Thyroid gland (tissue), 4 donors: ENCODE measurements around the gene CYP26B1. TPM values are rescaled to one million over a fixed set of nuclear protein-coding genes. Genes with fewer than 3 reads are reported as not detected.

Experiments used
- DNase-seq, 2 donors: peaks; one replicate each; pipeline ENCODE4 v3.0.0-alpha.2; 2019
- H3K27ac ChIP-seq, 3 donors: fragments of 200-600 bp; sonication (generic); 1 replicate in 2 of 3; 2 replicates in 1 of 3; pipeline ENCODE4 v1.5.1; 2016 to 2019; ENCODE audit warnings: mild to moderate bottlenecking in 1 of 3, moderate library complexity in 1 of 3
- H3K27me3 ChIP-seq: fragments of 200-600 bp; sonication (generic); one replicate; pipeline ENCODE4 v1.5.1; 2019
- H3K36me3 ChIP-seq, 2 donors: fragments of 200-600 bp; sonication (generic); one replicate each; pipeline ENCODE4 v1.5.1; 2016 to 2019
- H3K4me1 ChIP-seq, 2 donors: fragments of 200-600 bp; sonication (generic); one replicate each; pipeline ENCODE4 v1.5.1; 2017 to 2019
- H3K4me3 ChIP-seq, 3 donors: fragments of 200-600 bp; sonication (generic); replicated peaks in 1 of 3; 1 replicate in 2 of 3; 2 replicates in 1 of 3; pipeline ENCODE4 v1.5.1; 2016; ENCODE audit warnings: mild to moderate bottlenecking in 1 of 3
- H3K9me3 ChIP-seq: fragments of 200-600 bp; sonication (generic); one replicate; pipeline ENCODE4 v1.5.1; 2017
- POLR2A ChIP-seq, 2 donors: fragments of 450-650 bp; IDR thresholded peaks; one replicate each; pipeline ENCODE4 v1.6.1; 2017; ENCODE audit warnings: antibody characterized with exemption in 2 of 2, mild to moderate bottlenecking in 2 of 2, moderate library complexity in 1 of 2
- WGBS, 2 donors: methylation state at CpG; one replicate each; pipeline ENCODE4 v1.1.5; 2017; 5-methylcytosine and 5-hydroxymethylcytosine counted together
- intact Hi-C: fragments of 100-400 bp; cut with DNase I; formaldehyde crosslinking; loops from one replicate; pipeline ENCODE4 v1.15.1; 2023
- total RNA-seq, 4 donors: library from RNA; depleted of rRNA; stranded (reverse); fragments of >200 nt; gene quantifications; one replicate each; pipeline ENCODE4 v1.2.3, GENCODE V29; 2016
- TF ChIP-seq, protein P1 (sequence below), 6 experiments: fragments of 200-600 bp in 3 of 6; fragments of 450-650 bp in 3 of 6; sonication (generic) in 3 of 6; IDR thresholded peaks; one replicate each; pipeline ENCODE4 v1.5.1; 2016 to 2019; ENCODE audit warnings: antibody characterized with exemption in 6 of 6, mild to moderate bottlenecking in 2 of 6, inconsistent platforms in 1 of 6, moderate library complexity in 1 of 6

CYP26B1 gene
- total RNA-seq, 4 donors from 2014 or later = 11.8 to 24.2 (median 16.3) TPM

DNA sequence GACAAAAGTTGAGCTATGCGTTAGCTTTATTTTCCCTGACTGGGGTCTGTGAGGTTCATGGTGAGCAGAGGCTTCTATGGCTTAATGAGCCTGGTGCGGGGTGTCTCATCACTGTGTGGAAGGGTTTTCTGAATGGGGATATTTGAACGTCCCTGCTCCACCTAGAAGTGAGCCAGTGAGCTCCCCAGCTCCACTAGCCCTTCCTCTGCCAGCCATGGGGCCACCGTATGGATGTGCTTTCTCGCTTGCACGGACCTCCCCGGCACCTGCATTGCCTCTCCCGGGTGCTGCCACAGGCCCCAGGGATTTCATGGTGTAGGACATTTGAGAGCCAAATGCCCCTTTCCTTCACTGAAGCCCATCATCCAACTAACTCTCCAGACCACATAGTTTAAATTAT, 37.8 kb downstream of the CYP26B1 start:
- Histone ChIP-seq H3K36me3 (no peaks in the 10 kb centered on the region), H3K4me3 (no peak overlapping the region), H3K27ac (no peak overlapping the region), H3K9me3 (no peaks in the 10 kb centered on the region), H3K27me3 (no peaks in the 10 kb centered on the region), H3K4me1 (no peaks in the 10 kb centered on the region)
- 96% methylated on average over 7 to 8 of the region's 8 CpGs for WGBS, 2 donors
- intact Hi-C loops = no loop called here
- no peak for DNase-seq
- TF ChIP-seq POLR2A (IDR thresholded peaks at IDR 0.05) = no peak
- TF ChIP-seq, protein P1, sequence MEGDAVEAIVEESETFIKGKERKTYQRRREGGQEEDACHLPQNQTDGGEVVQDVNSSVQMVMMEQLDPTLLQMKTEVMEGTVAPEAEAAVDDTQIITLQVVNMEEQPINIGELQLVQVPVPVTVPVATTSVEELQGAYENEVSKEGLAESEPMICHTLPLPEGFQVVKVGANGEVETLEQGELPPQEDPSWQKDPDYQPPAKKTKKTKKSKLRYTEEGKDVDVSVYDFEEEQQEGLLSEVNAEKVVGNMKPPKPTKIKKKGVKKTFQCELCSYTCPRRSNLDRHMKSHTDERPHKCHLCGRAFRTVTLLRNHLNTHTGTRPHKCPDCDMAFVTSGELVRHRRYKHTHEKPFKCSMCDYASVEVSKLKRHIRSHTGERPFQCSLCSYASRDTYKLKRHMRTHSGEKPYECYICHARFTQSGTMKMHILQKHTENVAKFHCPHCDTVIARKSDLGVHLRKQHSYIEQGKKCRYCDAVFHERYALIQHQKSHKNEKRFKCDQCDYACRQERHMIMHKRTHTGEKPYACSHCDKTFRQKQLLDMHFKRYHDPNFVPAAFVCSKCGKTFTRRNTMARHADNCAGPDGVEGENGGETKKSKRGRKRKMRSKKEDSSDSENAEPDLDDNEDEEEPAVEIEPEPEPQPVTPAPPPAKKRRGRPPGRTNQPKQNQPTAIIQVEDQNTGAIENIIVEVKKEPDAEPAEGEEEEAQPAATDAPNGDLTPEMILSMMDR (IDR thresholded peaks at IDR 0.05) = no peak

DNA sequence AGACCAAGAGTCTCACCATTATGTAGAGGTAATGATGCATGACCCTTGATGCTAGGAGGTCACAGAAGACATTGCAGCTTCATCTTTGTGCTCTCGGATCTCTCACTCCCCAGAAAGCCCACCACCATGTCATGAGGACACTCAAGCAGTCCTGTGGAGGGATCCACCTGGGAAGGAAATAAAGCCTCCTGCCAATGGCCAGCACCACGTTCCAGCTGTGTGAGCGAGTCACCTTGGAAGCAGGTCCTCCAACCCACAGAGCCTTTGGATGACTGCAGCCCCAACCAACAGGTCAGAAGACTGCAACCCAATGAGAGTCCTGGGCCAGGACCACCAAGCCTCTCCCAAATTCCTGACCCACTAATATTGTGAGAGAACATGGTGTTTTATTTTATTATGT, 38.4 kb downstream of the CYP26B1 start:
- H3K9me3 ChIP-seq = no peaks in the 10 kb centered on the region
- whole genome bisulfite sequencing, 2 donors = 85 to 88% methylated on average over 3 of the region's 3 CpGs
- no peak overlapping the region for H3K4me3 ChIP-seq
- DNase-seq = no peak
- H3K27ac ChIP-seq = no peak overlapping the region
- intact Hi-C loops = no loop called here
- H3K36me3 ChIP-seq = no peaks in the 10 kb centered on the region
- TF ChIP-seq, protein P1 (IDR thresholded peaks at IDR 0.05) = no peak
- no peak for TF ChIP-seq POLR2A (IDR thresholded peaks at IDR 0.05)
- H3K27me3 ChIP-seq = no peaks in the 10 kb centered on the region
- no peaks in the 10 kb centered on the region for H3K4me1 ChIP-seq

DNA sequence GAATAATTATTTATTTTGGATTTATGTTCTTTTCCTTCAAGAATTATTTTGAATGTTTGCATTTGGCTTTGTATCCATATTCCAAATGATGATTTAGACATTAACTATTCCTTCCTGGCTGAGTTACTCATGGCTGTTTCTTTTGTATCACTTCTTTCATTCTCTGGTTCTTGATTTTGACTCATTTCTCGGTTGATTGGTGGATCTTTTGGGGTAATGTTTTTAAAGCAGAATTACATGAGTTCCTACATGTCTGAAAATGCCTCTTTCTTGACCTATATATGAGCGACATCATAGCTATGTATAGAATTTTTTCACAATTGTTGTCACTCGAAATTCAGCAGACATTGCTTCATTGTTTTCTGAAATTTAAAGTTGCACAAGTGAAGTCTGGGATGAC, 39.5 kb downstream of the CYP26B1 start:
- TF ChIP-seq POLR2A (IDR thresholded peaks at IDR 0.05) = no peak
- TF ChIP-seq, protein P1 (IDR thresholded peaks at IDR 0.05) = no peak
- 84% methylated on average over 3 of the region's 3 CpGs for WGBS, 2 donors
- no peaks in the 10 kb centered on the region for H3K27me3 ChIP-seq

DNA sequence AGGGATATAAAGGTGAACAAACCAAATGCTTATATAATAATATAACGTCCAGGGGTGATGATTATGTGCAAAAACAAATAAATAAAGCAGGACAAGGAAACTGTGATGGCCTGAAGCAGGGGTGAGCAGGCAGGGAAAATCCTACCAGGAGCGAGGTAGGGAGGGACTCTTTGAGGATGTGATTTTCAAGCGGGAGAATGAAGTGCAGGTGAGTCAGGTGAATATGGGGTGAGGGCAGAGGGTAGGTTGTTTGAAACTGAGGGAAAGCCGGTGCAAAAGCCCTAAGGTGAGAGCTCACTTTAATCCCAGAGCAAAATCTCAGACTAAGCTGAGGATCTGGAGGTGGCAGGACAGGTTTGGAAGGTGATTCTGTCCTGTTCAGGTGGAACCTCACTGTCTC, 40.7 kb downstream of the CYP26B1 start:
- Histone ChIP-seq H3K4me1 (no peaks in the 10 kb centered on the region), H3K27ac (no peak overlapping the region), H3K36me3 (no peaks in the 10 kb centered on the region), H3K9me3 (no peaks in the 10 kb centered on the region), H3K27me3 (no peaks in the 10 kb centered on the region), H3K4me3 (no peak overlapping the region)
- 70 to 78% methylated on average over 4 of the region's 4 CpGs for WGBS, 2 donors
- TF ChIP-seq, protein P1 (IDR thresholded peaks at IDR 0.05) = no peak
- no peak for TF ChIP-seq POLR2A (IDR thresholded peaks at IDR 0.05)
- intact Hi-C loops = no loop called here
- no peak for DNase-seq

More for the DNA sequence above, 39.5 kb downstream of the CYP26B1 start:
- intact Hi-C loops = no loop called here
- Histone ChIP-seq H3K9me3 (no peaks in the 10 kb centered on the region), H3K4me3 (no peak overlapping the region), H3K4me1 (no peaks in the 10 kb centered on the region), H3K27ac (no peak overlapping the region), H3K36me3 (no peaks in the 10 kb centered on the region)
- no peak for DNase-seq

DNA sequence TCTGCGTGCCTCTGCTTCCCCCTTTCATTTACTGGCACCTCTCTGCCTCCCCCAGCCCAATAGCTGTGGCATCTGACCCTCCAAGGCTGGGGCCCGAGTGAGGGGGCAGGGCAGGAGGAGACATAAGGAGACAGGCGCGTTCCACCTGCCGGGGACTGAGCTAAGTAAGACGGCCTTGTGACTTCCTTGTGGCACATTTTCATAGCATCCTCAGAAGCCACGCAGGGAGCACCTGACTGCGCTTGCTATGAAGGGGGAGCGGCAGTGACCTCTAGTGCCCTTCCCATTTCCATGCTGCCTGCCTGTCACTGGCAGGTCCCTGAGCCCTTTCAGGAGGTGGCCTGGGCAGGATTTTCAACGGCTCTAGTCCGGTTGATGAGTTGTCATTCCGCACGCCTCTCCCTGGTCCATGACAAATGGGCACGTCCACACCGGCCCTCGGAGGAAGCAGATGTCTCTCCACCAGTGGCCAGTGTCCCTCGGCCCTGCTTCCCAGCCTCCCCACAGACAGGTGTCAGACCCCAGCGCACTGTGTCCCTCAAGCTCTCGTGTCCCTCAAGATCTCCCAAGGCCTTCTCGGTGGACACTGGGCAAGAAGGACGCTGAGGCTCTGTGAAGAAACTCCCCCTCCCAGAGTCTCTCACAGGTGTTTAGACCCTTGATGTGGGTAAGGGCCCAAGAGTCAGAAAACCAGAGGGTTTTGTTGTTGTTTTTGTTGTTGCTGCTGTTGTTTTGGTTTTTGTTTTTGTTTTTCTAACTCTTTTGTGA, 42.7 kb downstream of the CYP26B1 start:
- Histone ChIP-seq H3K27ac (no peak overlapping the region), H3K27me3 (no peaks in the 10 kb centered on the region), H3K9me3 (no peaks in the 10 kb centered on the region), H3K4me1 (no peaks in the 10 kb centered on the region), H3K36me3 (no peaks in the 10 kb centered on the region), H3K4me3 (no peak overlapping the region)
- 73 to 86% methylated on average over 20 to 21 of the region's 21 CpGs for WGBS, 2 donors
- intact Hi-C loops = no loop called here
- DNase-seq = no peak
- no peak for TF ChIP-seq POLR2A (IDR thresholded peaks at IDR 0.05)
- TF ChIP-seq, protein P1 (IDR thresholded peaks at IDR 0.05) = no peak
